Peyer's patch (tissue), 4 donors: Measurements from ENCODE around the gene INTS4. TPM values are rescaled to one million over a fixed set of nuclear protein-coding genes. Genes with fewer than 3 reads are reported as not detected.
"Not testable (repeated sequence)": the region's sequence is repeated elsewhere in the genome, so short reads cannot be mapped to it uniquely, and the experiment has no call there.

Experiments
- DNase-seq, 3 donors: peaks; one replicate each; pipeline ENCODE4 v3.0.0-alpha.2; 2017 to 2019
- H3K27ac ChIP-seq, 4 donors: fragments of 200-600 bp; sonication (generic); one replicate each; pipeline ENCODE4 v1.5.1; 2016 to 2019
- H3K27me3 ChIP-seq, 2 donors: fragments of 200-600 bp; sonication (generic); one replicate each; pipeline ENCODE4 v1.5.1; 2019
- H3K36me3 ChIP-seq, 3 donors: fragments of 200-600 bp; sonication (generic); one replicate each; pipeline ENCODE4 v1.5.1; 2016 to 2019
- H3K4me1 ChIP-seq, 4 donors: fragments of 200-600 bp; sonication (generic); one replicate each; pipeline ENCODE4 v1.5.1; 2016 to 2019
- H3K4me3 ChIP-seq, 4 donors: fragments of 200-600 bp; sonication (generic); 1 replicate in 3 of 4; 2 replicates in 1 of 4; pipeline ENCODE4 v1.5.1; 2016 to 2019; ENCODE audit warnings: mild to moderate bottlenecking in 1 of 4
- H3K9me3 ChIP-seq, 4 donors: fragments of 200-600 bp; sonication (generic); one replicate each; pipeline ENCODE4 v1.5.1; 2016 to 2019; ENCODE audit warnings: mild to moderate bottlenecking in 1 of 4
- CTCF ChIP-seq, 6 experiments: fragments of 450-650 bp in 4 of 6; fragments of 200-600 bp in 2 of 6; sonication (generic) in 1 of 6; IDR thresholded peaks; one replicate each; pipeline ENCODE4 v1.5.1; 2017 to 2019; ENCODE audit warnings: antibody characterized with exemption in 6 of 6, mild to moderate bottlenecking in 3 of 6, moderate library complexity in 1 of 6
- POLR2A ChIP-seq, 2 donors: fragments of 450-650 bp; IDR thresholded peaks; one replicate each; pipeline ENCODE4 v1.5.1; 2017; ENCODE audit warnings: antibody characterized with exemption in 2 of 2, mild to moderate bottlenecking in 2 of 2, moderate library complexity in 2 of 2
- total RNA-seq, 4 donors: library from RNA; depleted of rRNA; stranded (reverse); fragments of >200 nt; gene quantifications; one replicate each; pipeline ENCODE4 v1.1.0, GENCODE V29; 2016

Gene INTS4
- total RNA-seq, 4 donors from 2014 or later: 38.9 to 68.5 (median 57.5) TPM

GRCh38 chr11:77865805-77866204 lies 128.7 kb downstream of the INTS4 start:
- Histone ChIP-seq H3K27ac (no peak overlapping the region), H3K27me3 (no peaks in the 10 kb centered on the region), H3K9me3 (no peaks in the 10 kb centered on the region), H3K4me1 (no peaks in the 10 kb centered on the region), H3K36me3 (peaks cover 0 to 5% (median 0%) of the 10 kb centered on the region in 3 donors), H3K4me3 (no peak overlapping the region)
- no peak for DNase-seq
- TF ChIP-seq CTCF (IDR thresholded peaks at IDR 0.05): no peak

DNA sequence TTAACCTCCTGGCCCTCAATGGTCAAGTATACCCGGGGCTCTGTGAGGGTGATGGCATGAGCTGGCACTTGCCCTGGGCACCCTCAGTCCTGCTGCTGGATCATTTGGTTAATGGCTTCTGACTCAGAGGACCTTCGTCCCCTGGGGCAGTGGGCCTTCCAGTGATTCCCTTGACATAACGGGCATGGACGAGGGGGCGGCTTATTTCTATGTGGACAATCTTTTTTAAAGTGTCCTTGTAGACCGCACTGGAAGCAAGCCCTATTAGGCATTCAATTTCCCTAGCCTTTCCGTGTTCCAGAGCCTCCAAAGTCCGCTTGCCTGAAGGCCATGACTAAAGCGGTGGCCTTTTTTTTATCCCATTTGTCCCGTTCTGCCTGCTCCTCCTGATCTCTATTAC lies 133.0 kb downstream of the INTS4 start:
- H3K27ac ChIP-seq, H3K27me3 ChIP-seq: not testable (repeated sequence)

DNA sequence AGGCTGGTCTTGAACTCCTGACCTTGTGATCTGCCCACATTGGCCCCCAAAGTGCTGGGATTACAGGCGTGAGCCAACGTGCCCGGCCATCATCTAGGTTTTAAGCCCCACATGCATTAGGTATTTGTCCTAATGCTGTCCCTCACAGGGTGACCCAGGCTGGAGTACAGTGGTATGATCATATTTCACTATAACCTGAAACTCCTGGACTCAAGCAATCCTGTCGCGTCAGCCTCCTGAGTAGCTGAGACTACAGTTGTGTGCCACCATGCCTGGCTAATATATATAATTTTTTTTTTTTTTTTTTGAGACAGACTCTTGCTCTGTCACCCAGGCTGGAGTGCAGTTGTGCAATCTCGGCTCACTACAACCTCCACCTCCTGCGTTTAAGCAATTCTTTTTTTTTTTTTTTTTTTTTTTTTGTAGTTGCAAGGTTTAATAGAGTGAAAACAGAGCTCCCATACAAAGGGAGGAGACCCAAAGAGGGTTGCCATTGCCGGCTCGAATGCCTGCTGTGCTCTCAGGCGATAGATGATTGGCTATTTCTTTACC lies 136.5 kb downstream of the INTS4 start:
- H3K27ac ChIP-seq, DNase-seq, H3K27me3 ChIP-seq, H3K4me1 ChIP-seq, H3K9me3 ChIP-seq, H3K4me3 ChIP-seq: not testable (repeated sequence)
- H3K36me3 ChIP-seq: peaks cover 0 to 27% (median 0%) of the 10 kb centered on the region in 3 donors

More for the DNA sequence above, 133.0 kb downstream of the INTS4 start:
- DNase-seq, H3K4me3 ChIP-seq, H3K4me1 ChIP-seq, H3K9me3 ChIP-seq, H3K36me3 ChIP-seq: not testable (repeated sequence)

- no peaks in the 10 kb centered on the region for H3K27me3 ChIP-seq
- H3K36me3 ChIP-seq: peaks cover 0 to 27% (median 0%) of the 10 kb centered on the region in 3 donors
- H3K4me1 ChIP-seq: no peaks in the 10 kb centered on the region
- H3K27ac ChIP-seq: no peak overlapping the region
- H3K4me3 ChIP-seq: no peak overlapping the region
- H3K9me3 ChIP-seq: peaks cover 0 to 10% (median 3%) of the 10 kb centered on the region in 4 donors
- no peak for TF ChIP-seq CTCF (IDR thresholded peaks at IDR 0.05)
- no peak for TF ChIP-seq POLR2A (IDR thresholded peaks at IDR 0.05)
- DNase-seq: no peak
These were observed 139.6 kb downstream of the INTS4 start for GRCh38 chr11:77854838-77855237.

GRCh38 chr11:77851503-77851902 lies 143.0 kb downstream of the INTS4 start:
- Histone ChIP-seq H3K27ac (no peak overlapping the region), H3K36me3 (peaks cover 0 to 27% (median 0%) of the 10 kb centered on the region in 3 donors), H3K4me1 (no peaks in the 10 kb centered on the region), H3K9me3 (peaks cover 0 to 10% (median 3%) of the 10 kb centered on the region in 4 donors), H3K27me3 (no peaks in the 10 kb centered on the region), H3K4me3 (no peak overlapping the region)
- DNase-seq: no peak
- no peak for TF ChIP-seq CTCF (IDR thresholded peaks at IDR 0.05)
- no peak for TF ChIP-seq POLR2A (IDR thresholded peaks at IDR 0.05)

DNA sequence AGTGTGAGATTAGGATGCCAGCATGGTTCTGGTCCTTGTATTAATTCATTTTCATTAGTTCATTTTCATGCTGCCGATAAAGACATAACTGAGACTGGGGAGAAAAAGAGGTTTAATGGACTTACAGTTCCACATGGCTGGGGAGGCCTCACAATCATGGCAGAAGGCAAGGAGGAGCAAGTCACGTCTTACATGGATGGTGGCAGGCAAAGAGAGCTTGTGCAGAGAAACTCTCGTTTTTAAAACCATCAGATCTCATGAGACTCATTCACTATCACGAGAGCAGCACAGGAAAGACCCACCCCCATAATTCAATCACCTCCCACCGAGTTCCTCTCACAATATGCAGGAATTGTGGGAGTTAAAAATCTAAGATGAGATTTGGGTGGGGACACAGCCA lies 150.8 kb downstream of the INTS4 start:
- H3K27me3 ChIP-seq, H3K9me3 ChIP-seq, H3K4me1 ChIP-seq, H3K4me3 ChIP-seq, H3K27ac ChIP-seq, DNase-seq: not testable (repeated sequence)
- peaks cover 0 to 46% (median 0%) of the 10 kb centered on the region in 3 donors for H3K36me3 ChIP-seq

GRCh38 chr11:77842441-77843121 lies 151.9 kb downstream of the INTS4 start:
- peaks cover 0 to 39% (median 0%) of the 10 kb centered on the region in 3 donors for H3K36me3 ChIP-seq
- H3K9me3 ChIP-seq: no peaks in the 10 kb centered on the region
- no peaks in the 10 kb centered on the region for H3K27me3 ChIP-seq
- no peak overlapping the region for H3K4me3 ChIP-seq
- TF ChIP-seq POLR2A (IDR thresholded peaks at IDR 0.05) (no peak), CTCF (IDR thresholded peaks at IDR 0.05) (no peak)
- no peak for DNase-seq
- H3K27ac ChIP-seq: no peak overlapping the region
- H3K4me1 ChIP-seq: no peaks in the 10 kb centered on the region
